ENCODE data around the gene AMMECR1L.
"Not testable (repeated sequence)": the region's sequence is repeated elsewhere in the genome, so short reads cannot be mapped to it uniquely, and the experiment has no call there.

The AMMECR1L gene

GRCh38 chr2:127841466-127842178 lies 44.1 kb downstream of the AMMECR1L start:
- DNase-seq (ENCODE audit: low read depth): no peak

GRCh38 chr2:127840893-127841292 lies 44.9 kb downstream of the AMMECR1L start:
- no peak for DNase-seq (ENCODE audit: low read depth)

DNA sequence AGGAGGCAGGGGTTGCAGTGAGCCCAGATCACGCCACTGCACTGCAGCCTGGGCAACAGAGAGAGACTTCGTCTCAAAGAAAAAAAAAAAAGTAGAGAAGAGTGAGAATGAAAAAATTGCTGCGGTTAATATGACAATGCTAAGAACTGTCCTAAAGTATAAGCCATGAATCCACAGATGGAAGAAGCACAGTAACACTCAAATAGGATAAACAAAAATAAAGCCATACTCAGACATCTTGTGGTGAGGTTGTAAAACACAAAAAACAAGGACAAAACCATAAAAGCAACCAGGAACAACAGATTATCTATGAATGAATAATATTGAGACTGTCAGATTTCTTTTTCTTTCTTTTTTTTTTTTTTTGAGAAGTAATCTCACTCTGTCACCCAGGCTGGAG lies 50.8 kb downstream of the AMMECR1L start:
- DNase-seq (ENCODE audit: low read depth): no peak

- peak; percentile 36 for DNase-seq (ENCODE audit: low read depth)
These were observed 55.9 kb downstream of the AMMECR1L start for GRCh38 chr2:127829845-127830246.

- DNase-seq (ENCODE audit: low read depth): not testable (repeated sequence)
These were observed 59.0 kb downstream of the AMMECR1L start for GRCh38 chr2:127826708-127827107.

GRCh38 chr2:127826047-127826446 lies 59.7 kb downstream of the AMMECR1L start:
- no peak for DNase-seq (ENCODE audit: low read depth)

- DNase-seq (ENCODE audit: low read depth): no peak
These were observed 65.6 kb downstream of the AMMECR1L start for GRCh38 chr2:127820080-127820668.

DNA sequence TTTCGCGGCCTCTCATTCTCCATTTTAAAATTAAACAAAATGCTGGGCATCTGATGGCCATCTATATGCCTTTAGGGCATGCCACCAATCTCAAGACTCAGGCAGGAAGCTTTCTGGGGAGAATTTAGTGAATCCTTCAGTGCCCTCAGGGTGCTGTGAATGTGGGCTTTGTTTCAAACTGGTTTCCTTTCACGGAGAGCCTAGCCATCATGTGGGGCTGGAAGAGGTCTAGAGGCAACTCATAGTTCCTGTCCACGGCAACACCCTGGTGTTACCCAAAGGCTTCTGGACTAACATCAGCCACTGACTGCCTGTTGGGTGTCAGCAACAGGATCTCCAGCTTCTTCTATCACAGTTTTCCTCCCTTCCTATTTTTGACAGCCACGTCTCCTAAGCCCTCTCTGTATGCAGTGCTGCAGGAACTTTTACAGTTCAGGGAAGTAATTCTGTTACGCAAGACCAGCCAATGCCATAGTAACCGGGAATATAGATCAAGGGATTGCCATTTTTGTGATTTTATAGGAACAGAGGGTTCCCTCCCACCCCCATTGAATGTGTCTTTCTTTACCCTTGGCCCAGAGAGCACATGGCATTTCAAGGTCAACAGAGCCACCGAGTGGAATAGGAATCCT lies 66.8 kb downstream of the AMMECR1L start:
- DNase-seq (ENCODE audit: low read depth): no peak

DNA sequence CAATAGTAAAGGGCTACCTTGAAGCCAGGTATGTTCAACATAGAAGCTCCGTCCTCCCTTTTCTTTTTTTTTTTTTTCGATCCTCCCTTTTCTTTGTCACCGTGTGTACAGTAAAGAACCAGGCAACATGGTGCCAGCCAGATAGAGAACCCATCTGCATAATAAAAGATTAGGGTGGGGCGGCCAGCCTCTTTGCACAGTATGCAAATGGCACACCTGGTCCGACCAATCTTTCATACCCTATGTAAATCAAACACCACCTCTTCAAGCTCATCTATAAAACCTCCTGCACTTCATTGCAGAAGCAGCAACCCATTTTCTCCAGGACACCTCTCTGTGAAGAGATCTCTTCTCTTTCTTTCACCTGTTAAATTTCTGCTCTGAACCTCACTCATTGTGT lies 67.5 kb downstream of the AMMECR1L start:
- no peak for DNase-seq (ENCODE audit: low read depth)

DNA sequence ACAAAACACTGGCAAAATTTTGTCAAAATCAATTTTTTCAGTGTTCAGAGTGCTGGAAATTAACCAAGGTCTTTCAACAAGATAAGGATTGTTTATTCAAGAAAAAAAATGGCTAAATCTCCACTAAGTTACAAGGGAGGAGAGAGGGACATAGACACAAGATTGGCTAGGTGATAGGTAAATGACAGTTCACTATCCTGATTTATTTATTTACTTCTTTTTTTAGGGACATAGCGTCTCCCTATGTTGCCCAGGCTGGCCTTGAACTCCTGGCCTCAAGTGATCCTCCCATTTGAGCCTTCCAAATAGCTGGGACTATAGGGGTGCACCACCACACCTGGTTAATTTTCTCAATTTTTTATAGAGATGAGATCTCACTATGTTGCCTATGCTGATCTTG lies 71.1 kb downstream of the AMMECR1L start:
- DNase-seq (ENCODE audit: low read depth): no peak

DNA sequence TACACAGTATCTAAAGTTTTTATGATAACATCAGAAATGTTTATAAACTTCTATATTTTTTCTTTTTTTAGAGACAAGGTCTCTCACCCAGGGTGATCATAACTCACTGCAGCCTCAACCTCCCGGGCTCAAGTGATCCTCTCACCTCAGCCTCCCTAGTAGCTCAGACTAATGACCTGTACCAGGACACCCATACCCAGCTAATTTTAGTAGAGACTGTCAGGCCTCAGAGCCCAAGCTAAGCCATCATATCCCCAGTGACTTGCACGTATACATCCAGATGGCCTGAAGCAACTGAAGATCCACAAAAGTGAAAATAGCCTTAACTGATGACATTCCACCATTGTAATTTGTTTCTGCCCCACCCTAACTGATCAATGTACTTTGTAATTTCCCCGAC lies 73.3 kb downstream of the AMMECR1L start:
- not testable (repeated sequence) for DNase-seq (ENCODE audit: low read depth)

All from activated gamma-delta T cell treated with anti-CD3 and anti-CD28 coated beads, Interleukin-2, amount 50 U/mL, for 16 hours (primary cell).